GM18520 (cell line): ENCODE data around the gene NTRK3.

Experiments used
- ATAC-seq: cut with Tn5 transposase; IDR thresholded peaks from one replicate; pipeline ENCODE4 v1.9.1; 2021; ENCODE audit not compliant: unreplicated experiment

The NTRK3 gene

GRCh38 chr15:88188300-88188699 lies 68.2 kb downstream of the NTRK3 start:
- no peak for ATAC-seq

GRCh38 chr15:88187195-88187594 lies 69.3 kb downstream of the NTRK3 start:
- no peak for ATAC-seq

DNA sequence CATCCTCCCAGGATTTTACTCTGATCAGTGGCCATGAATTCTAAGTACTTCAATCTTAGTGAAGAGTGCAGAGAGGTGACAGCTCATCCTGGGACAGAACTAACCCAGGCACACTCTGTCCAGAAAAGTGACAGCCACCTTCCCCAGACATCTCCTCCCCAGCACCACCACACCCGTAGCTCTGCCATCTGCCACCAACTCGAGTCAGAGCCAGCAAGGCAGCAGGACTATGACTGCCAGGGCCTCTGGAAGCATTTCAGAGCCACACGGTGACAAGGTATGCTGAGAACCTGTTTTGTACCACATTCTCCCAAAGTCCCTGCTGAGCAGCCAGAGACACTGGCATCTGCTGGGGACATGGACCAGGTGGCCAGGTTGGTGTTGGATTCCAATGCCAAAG lies 71.0 kb downstream of the NTRK3 start:
- no peak for ATAC-seq

- ATAC-seq = no peak
Observed at GRCh38 chr15:88181613-88182012, 74.9 kb downstream of the NTRK3 start.

GRCh38 chr15:88179562-88179961 lies 77.0 kb downstream of the NTRK3 start:
- ATAC-seq = peak; percentile 90

- no peak for ATAC-seq
Observed at GRCh38 chr15:88178631-88179030, 77.9 kb downstream of the NTRK3 start.

GRCh38 chr15:88177451-88177850 lies 79.1 kb downstream of the NTRK3 start:
- ATAC-seq = no peak

GRCh38 chr15:88174571-88174970 lies 82.0 kb downstream of the NTRK3 start:
- no peak for ATAC-seq

DNA sequence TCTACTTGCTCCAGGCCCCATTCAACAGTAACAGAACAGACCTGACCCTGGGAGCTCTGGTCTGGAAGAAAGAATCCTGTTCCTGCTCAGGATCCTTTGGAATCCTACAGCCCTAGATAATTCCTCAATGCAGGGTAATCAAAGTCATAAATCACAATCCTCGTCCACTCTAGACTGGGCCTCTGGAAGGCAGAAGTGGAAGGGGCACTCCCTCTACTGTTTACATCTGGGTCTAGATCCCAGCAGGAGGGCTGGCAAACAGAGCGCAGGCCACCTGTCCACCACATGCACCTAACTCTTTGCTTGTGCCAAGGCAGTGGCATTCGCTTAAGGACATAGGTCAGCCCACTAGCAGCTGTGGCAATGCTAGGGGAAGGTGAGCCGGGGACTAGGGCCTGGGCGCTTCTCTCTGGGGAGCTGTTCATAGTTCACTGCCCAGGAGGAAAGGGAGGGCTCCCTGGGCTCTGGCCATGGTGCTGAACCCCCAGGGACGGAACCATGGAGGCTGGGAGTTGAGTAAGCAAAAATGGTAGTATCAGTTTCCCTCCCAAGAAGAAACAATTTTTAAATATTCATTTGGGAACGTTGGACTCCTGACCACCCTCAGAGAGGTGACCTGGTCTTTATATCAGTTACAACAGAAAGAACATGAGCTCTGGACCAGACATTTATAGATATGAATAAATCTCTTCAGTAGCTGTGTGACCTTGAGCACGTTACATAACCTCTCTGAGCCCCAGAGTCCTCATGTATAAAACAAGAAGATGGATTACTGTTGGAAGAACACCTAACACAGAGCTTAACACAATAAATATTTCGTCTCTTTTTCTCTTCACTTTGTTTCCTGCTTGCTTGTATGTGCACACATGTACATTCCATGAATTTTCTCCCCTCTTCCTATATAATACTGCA lies 90.2 kb downstream of the NTRK3 start:
- ATAC-seq = no peak

DNA sequence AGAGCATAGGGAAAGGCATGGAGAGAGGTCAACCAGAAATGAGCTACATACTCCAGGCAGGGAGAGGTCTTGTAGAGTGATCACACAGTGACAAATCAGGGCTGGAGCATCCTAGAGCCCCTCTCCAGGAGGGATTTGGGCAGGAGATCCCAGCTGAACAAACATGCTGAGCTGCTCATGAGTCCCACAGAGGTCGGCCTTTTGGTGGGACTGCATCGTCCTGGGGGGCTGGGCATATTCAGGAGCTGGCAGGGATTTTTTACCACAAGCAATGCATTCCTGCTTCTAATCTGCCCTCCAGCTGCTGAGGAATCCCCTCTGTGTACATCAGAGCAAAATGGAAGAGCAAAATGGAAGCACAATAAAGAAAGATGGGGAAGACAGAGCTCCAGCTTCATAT lies 94.9 kb downstream of the NTRK3 start:
- ATAC-seq = no peak

DNA sequence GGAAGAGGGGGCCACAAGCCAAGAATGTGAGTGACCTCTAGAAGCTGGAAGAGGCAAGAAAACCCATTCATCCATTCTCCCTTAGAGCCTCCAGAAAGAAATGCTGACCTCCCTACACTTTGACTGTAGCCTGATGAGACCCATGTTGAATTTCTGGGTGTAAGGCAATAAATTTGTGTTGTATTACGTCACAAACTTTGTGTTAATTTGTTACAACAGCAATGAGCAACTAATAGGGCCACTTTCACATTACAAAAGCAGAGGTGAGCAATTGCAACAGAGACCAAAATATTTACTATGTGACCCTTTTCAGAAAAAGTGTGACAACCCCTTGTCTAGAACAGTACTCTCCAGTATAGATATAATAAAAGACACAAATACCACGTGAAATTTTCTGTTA lies 101.2 kb downstream of the NTRK3 start:
- no peak for ATAC-seq

DNA sequence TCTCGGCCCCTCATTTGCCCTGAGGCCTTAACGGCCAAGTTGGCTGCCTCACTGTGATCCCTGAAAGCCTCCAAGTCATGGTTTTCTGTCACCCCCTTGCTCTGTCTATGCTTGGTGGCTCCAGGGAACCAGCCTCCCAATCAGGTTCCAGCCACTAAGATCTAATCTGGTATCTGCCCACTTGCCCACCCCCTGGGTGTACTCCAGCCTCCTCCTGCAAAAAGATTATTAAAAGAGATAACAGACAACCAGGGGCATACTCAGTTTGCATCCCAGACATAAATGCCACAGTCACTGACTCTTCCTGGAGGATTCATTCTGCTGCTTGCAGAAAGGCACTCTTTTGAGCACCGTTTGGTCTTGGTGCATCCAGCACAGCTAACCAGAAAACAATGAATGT lies 103.9 kb downstream of the NTRK3 start:
- no peak for ATAC-seq

DNA sequence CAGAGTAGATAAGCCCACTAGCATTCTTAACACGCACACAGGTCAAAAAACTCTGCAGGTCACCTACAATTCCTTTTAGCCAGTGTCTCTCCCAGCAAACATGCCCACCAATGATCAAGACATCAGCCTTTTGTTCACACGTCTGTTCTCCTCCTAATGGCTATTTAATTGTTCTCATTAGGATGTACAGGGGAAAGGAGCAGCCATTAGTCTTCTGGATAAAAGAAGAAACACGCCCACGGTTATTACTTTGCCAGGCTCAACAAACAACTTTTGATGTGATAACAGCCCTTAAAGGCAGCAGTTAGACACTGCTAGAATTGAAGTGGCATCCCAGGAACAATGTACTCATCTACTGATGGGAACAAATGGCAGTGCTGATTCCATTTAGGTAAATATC lies 108.8 kb downstream of the NTRK3 start:
- no peak for ATAC-seq

- ATAC-seq = no peak
Observed at GRCh38 chr15:88144921-88145653, 111.5 kb downstream of the NTRK3 start.

DNA sequence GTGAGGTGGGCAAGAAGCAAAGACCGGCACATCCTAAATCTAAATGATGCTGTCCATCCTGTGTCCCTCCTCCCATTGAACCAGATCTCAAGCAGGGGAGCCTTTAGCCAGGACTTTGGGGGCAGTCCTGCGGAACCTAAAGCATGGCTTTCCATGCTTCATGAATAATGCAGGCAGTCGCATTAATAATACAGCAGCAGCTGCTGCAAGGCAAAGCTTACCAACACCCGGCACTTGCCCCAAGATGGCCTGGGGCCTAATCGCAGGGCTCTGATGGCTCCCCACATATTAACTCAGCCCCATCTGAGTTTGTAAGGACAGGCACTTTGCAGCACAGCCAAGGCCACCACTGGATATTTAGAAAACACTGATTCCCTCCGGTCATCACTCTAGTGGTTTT lies 114.4 kb downstream of the NTRK3 start:
- no peak for ATAC-seq

DNA sequence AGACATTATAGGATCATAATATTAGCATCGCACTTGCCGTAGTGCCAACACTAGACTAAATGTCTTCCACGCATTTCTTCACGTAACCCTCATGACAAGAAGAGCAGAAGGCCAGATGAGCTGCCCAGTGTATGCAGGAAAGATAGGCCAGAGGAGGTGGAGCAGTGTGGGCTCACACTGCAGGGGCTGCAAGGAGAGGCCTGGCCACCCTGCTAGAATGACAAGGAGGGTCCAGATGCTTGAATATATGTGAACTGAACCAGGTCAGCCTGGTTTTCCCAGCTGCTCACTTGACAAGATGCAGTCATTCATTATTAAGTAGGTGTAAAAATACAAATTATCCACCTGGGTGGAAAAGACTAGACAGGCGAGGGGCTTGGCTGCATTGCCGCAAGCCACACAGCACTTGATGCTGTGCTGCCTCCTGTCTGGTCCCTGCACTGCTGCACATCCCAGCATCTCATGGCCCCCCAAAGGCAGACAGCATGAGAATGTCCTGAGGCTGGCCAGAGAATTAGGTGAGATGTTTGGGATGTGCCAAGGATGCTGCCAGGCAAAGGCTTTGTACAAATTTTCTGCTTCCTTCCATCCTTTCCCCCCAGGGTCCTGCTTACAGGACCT lies 115.2 kb downstream of the NTRK3 start:
- no peak for ATAC-seq

DNA sequence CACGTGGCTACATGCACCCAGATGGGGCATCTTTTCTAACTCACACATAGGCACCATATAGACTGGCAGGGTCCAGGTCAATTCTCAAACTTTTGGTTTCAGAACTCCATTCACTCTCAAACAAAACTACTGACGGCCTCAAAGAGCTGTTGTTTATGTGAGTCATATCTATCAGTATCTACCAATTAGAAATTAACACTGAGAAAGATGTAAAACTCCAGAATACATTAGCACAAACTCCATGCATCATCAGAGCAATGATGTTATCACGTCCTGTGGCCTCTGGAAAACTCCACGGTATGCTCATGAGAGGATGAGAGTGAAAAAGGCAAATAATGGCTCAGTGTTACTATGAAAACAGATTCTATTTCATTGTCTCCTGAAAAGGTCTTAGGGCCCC lies 116.1 kb downstream of the NTRK3 start:
- no peak for ATAC-seq

GRCh38 chr15:88139936-88140335 lies 116.6 kb downstream of the NTRK3 start:
- ATAC-seq = no peak

DNA sequence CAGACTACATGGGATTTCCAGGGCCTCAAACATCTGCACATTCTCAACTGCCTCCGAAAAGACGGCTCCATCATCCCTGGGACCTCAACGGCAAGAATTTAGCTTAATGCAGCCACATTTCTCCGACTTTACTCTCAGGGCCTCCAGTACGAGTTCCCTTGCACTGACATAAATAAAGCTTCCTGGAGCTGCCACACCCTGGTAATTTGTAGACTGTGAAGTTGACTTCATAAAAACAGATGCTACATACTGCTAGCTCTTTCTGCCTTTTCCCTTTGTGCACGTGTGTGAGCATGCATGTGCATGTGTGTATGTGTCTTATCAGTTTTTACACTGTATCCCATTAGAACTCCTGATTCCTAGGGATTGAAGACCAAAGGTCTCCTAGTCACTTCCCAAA lies 122.7 kb downstream of the NTRK3 start:
- no peak for ATAC-seq

- ATAC-seq = no peak
Observed at GRCh38 chr15:88132499-88132898, 124.0 kb downstream of the NTRK3 start.

DNA sequence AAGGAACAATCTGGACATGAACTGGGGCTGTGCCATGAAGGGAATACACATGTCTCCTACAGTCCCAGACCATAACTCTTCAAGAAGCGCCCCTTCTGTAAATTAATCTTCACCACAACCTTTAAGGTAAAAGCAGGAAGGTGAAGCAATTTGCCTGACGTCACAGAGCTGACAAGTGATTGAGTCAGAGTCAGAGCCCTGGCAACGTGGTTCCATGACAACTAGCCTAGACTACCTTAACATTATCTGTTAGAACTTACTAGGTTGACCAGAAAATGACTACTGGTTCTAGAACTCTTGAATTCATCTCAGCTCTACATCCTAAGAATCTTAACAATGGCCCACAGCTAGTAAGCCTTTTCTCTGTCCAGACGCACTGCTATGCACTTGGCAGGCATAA lies 124.6 kb downstream of the NTRK3 start:
- no peak for ATAC-seq

DNA sequence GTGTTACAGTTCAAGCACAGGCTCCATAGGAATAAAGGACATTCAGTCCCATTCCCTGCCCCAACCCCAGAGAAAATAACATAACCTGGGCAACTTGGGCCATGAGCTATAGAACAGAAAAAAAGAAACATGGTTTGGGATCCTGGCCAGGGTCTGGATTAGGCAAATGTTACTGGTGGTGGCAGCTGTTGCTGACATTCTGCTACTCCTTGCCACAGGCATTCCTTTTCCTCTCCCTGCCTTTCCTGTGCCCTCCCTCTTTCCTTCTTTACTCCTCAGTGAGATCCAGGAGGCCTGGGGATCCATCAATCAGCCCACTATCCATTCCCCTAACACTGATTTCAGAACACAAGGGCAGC lies 129.1 kb downstream of the NTRK3 start:
- ATAC-seq = no peak
